GM12875 (cell line): ENCODE results near the gene CCNY.

ENCODE experiments used
- H3K4me3 ChIP-seq: one replicate; pipeline ENCODE4 v1.5.1; 2011; ENCODE audit warnings: low read depth, low read length, control low read depth
- TF ChIP-seq, protein P1 (sequence below): IDR thresholded peaks from 2 replicates; pipeline ENCODE4 v1.5.1; 2011; ENCODE audit warnings: low read depth, mild to moderate bottlenecking, control low read depth, inconsistent platforms, low read length, moderate library complexity, borderline replicate concordance; ENCODE audit not compliant: insufficient read depth

CCNY gene

DNA sequence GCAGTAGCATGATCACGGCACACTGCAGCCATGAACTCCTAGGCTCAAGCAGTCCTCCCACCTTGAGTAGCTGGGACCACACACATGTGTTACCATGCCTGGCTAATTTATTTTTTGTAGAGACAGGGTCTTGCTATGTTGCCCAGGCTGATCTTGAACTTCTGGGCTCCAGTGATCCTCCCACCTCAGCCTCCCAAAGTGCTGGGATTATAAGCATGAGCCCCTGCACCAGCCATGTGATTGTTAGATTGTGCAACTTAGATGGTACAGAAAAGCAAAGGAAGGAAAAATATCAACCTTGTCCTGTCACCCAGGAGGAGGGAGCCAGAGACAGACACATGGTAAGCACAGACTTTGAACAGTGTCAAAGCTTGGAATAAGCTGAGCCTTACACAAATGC, 73.5 kb downstream of the CCNY start:
- no peak overlapping the region for H3K4me3 ChIP-seq
- TF ChIP-seq, protein P1, sequence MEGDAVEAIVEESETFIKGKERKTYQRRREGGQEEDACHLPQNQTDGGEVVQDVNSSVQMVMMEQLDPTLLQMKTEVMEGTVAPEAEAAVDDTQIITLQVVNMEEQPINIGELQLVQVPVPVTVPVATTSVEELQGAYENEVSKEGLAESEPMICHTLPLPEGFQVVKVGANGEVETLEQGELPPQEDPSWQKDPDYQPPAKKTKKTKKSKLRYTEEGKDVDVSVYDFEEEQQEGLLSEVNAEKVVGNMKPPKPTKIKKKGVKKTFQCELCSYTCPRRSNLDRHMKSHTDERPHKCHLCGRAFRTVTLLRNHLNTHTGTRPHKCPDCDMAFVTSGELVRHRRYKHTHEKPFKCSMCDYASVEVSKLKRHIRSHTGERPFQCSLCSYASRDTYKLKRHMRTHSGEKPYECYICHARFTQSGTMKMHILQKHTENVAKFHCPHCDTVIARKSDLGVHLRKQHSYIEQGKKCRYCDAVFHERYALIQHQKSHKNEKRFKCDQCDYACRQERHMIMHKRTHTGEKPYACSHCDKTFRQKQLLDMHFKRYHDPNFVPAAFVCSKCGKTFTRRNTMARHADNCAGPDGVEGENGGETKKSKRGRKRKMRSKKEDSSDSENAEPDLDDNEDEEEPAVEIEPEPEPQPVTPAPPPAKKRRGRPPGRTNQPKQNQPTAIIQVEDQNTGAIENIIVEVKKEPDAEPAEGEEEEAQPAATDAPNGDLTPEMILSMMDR, result no peak

DNA sequence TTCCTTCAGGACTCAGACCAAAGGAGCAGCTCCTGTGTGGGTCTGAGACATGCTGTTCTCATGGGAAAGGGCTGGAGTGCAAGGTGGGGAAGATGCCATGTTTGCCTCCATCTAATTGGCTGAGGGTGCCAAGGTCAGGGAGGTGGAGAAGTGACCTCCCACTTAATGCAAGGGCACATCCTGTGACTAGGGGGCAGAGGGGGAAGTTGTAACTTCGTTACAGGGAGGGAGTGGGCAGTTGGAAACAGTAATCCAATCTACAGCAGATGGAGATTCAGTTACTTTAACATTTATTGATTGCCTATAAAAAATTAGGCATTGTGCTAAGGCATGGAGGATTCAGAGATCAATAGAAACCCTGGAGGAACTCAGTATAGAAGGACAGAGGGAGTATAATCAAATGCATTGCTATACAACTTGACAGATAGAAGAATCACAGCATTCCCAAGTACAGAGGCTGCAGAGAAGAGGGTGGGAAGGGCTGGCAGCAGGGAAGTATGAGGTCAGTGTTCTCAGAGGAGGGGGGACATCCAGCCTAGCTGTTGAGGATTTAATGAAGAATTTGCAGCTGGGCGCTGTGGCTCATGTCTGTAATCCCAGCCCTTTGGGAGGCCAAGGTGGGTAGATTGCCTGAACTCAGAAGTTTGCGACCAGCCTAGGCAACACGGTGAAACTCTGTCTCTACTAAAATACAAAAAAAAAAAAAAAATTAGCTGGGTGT, 75.9 kb downstream of the CCNY start:
- TF ChIP-seq, protein P1, result no peak
- H3K4me3 ChIP-seq, result no peak overlapping the region

DNA sequence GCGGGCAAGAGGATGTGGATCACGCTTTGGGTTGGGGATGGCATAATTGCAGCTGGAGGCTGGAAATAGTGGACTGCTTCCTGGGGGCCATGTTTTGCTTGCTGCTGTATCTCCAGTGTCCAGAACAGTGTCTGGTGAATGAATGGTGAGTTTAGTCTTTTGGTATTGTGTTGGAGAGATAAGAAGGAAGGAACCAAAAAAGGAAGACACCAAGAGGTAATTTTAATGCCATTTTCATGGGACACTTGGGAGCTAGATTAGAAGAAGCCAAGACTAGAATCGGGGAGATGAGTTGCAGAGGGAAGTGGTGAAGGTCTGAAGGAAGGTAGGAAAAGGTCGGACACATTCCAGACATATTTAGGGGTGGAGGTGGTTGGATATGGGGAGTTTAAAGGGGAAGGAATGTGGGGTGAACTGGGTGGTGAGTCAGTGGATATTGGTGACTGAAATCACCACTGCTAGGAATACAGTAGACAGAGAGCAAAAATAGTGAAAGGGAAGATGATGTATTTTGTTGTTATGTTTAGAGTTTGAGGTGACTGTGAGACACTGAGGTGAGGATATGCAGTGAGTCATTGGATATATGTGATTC, 76.7 kb downstream of the CCNY start:
- H3K4me3 ChIP-seq, result no peak overlapping the region
- TF ChIP-seq, protein P1, result no peak

DNA sequence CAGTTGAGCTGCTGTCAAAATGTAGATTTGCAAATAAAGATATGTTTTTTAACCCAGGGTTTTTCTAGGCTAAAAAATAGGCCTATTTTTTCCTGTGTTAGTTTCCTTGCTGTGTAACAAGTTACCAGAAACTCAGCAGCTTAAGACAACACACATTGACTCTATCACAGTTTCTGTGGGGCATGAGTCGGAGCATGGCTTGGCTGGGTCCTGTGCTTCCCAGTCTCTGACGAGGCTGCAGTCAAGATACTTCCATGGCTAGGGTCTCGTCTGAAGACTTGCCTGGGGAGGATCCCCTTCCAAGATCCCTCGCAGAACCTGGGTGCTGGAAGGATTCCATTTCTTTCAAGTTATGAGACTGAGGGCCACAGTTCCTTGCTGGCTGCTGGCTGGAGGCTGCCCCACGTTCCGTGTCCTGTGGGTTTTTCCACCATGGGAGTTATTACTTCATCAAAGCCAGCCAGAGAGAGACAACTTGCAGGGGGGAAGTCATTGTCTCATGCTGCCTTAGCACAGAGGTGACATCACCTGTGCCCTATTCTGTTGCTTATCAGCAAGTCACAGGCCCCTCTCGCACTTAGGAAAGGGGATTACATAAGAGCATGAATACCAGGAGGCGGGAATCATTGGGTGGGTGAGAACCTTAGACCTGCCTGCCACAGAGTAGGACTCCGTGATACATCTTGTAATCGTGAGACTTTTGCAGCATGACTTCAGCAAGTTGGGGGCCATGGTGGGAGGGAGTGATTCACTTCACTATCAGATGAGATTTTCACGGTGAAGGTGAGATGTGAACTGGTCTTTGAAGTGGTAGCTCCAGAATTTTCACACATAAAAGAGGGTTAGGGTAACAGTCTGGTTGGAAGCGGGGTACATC, 77.9 kb downstream of the CCNY start:
- TF ChIP-seq, protein P1, result no peak
- no peak overlapping the region for H3K4me3 ChIP-seq

DNA sequence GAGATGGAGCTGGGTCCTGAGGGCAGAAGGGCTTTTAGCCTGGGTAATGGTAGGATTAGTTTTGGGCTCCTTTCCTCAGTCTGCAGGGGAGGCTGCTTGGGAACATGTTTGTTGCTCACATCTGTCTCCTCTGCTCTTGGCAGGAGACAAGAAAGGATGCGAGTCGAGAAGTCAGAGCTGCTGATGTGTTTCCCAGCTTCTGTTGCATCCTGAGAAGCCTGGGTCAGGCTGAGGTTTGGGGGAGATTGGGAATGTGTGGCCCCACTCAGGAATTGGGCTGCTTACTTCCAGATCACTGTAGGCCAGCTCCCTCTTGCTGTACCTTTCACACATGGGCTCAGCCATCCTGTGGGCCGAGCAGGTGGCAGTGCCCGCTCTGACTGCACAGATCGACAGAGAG, 79.2 kb downstream of the CCNY start:
- TF ChIP-seq, protein P1, result no peak
- no peak overlapping the region for H3K4me3 ChIP-seq

DNA sequence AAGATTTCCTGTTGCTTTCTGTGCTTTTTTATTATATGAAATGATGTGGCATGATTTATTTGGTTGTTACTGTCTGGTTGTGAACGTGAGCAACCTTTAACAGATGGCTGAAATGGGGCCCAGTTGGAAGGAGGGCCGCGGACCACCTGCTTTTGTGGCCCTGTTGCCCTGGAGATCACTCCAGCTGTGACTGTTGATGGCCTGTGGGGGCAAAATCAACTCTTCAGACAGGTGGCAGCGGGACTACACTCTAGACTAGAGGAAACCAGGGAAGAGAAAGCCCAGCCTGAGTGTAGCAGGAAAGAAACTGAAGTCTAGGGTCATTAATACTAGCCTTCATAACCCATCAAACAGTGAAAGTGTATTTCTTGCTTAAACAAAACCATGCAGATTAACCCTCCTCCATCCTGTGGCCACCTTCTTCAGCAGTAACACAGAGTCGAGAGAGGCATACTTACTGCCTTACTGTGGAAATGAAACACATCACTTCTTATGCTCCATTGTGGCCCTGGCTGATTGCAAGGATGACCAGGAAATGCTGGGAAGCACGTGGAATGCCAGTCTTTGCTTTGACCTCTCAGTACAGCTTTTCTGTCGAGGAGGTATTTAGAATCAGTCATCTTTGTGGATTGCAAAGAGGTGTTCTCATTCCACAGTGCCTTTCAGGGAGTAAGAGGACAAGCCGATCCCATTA, 80.5 kb downstream of the CCNY start:
- no peak overlapping the region for H3K4me3 ChIP-seq
- TF ChIP-seq, protein P1, result no peak
